GM12873 (cell line): ENCODE measurements around the gene FBXO31.

Source experiments
- CTCF ChIP-seq: IDR thresholded peaks from 2 replicates; pipeline ENCODE4 v1.5.1; 2012; ENCODE audit warnings: low read depth, mild to moderate bottlenecking, moderate library complexity, low read length, control low read depth; ENCODE audit not compliant: insufficient read depth; ENCODE audit errors: missing control alignments

Gene FBXO31

GRCh38 chr16:87361916-87362619 lies 21.5 kb downstream of the FBXO31 start:
- no peak for TF ChIP-seq CTCF

- TF ChIP-seq CTCF = no peak
These were observed 22.5 kb downstream of the FBXO31 start for GRCh38 chr16:87360862-87361610.

DNA sequence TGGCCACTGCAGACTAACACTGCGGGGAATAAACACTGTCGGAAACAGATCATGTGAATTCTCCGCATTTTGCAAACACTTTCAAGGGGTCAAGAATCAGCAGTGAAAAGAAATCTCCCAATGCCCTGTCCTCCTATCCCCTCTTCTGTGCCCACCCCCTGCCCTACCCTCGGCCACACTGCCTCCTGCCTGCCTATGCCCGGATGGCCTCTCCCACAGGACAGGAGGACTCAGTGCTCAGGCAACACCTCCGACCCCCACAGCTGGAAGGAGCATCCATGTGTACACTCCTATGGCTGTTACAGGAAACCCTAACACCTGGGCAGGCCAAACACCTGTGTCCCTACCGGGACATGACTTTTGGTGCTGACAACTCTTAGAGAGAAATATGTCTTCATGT lies 24.5 kb downstream of the FBXO31 start:
- TF ChIP-seq CTCF = no peak

GRCh38 chr16:87358696-87359095 lies 24.9 kb downstream of the FBXO31 start:
- TF ChIP-seq CTCF = no peak

- no peak for TF ChIP-seq CTCF
These were observed 25.3 kb downstream of the FBXO31 start for GRCh38 chr16:87358250-87358649.

GRCh38 chr16:87356491-87356853 lies 27.1 kb downstream of the FBXO31 start:
- no peak for TF ChIP-seq CTCF

- no peak for TF ChIP-seq CTCF
These were observed 30.0 kb downstream of the FBXO31 start for GRCh38 chr16:87353613-87354012.
